Liver (tissue), 9 donors: ENCODE results near the gene CLCF1. TPM values are rescaled to one million over a fixed set of nuclear protein-coding genes. Genes with fewer than 3 reads are reported as not detected.

ENCODE experiments used
- DNase-seq: peaks from one replicate; pipeline ENCODE4 v3.0.0-alpha.2; 2017; ENCODE audit warnings: low spot score
- H3K27ac ChIP-seq, 2 donors: one replicate each; pipeline ENCODE4 v1.7.0; 2013; ENCODE audit warnings: inconsistent platforms in 2 of 2, low read length in 2 of 2, control low read depth in 1 of 2, low read depth in 1 of 2, mild to moderate bottlenecking in 1 of 2
- H3K27me3 ChIP-seq, 4 donors: one replicate each; pipeline versions ENCODE4 v1.6.1 to v1.7.0; 2013; ENCODE audit warnings: low read length in 3 of 4, inconsistent platforms in 1 of 4, mild to moderate bottlenecking in 1 of 4, moderate library complexity in 1 of 4; ENCODE audit not compliant: control insufficient read depth in 4 of 4, insufficient read depth in 4 of 4
- H3K36me3 ChIP-seq, 4 donors: one replicate each; pipeline versions ENCODE4 v1.6.1 to v1.7.0; 2013; ENCODE audit warnings: low read length in 3 of 4, mild to moderate bottlenecking in 3 of 4, low read depth in 1 of 4, moderate library complexity in 1 of 4; ENCODE audit not compliant: control insufficient read depth in 4 of 4, insufficient read depth in 3 of 4
- H3K4me1 ChIP-seq, 4 donors: one replicate each; pipeline versions ENCODE4 v1.6.1 to v1.7.0; 2013; ENCODE audit warnings: low read length in 3 of 4, mild to moderate bottlenecking in 3 of 4, moderate library complexity in 1 of 4; ENCODE audit not compliant: control insufficient read depth in 4 of 4, insufficient read depth in 4 of 4
- H3K4me3 ChIP-seq, 3 donors: one replicate each; pipeline versions ENCODE4 v1.6.1 to v1.7.0; 2013; ENCODE audit warnings: low read length in 3 of 3, control low read depth in 1 of 3, low read depth in 1 of 3, mild to moderate bottlenecking in 1 of 3
- H3K9ac ChIP-seq, 2 donors: one replicate each; pipeline ENCODE4 v1.7.0; 2013; ENCODE audit warnings: low read length in 2 of 2, mild to moderate bottlenecking in 2 of 2, moderate library complexity in 2 of 2, control low read depth in 1 of 2, low read depth in 1 of 2
- H3K9me3 ChIP-seq, 4 donors: one replicate each; pipeline versions ENCODE4 v1.6.1 to v1.7.0; 2013; ENCODE audit warnings: low read length in 3 of 4; ENCODE audit not compliant: control insufficient read depth in 4 of 4
- EGR1 ChIP-seq, 2 donors: IDR thresholded peaks; 2 replicates each; pipeline ENCODE4 v1.6.1; 2016 to 2018; ENCODE audit warnings: antibody characterized with exemption in 2 of 2, low read depth in 2 of 2
- FOXA1 ChIP-seq: IDR thresholded peaks from 2 replicates; pipeline ENCODE4 v1.6.1; 2016; ENCODE audit warnings: antibody characterized with exemption
- FOXA2 ChIP-seq: IDR thresholded peaks from 2 replicates; pipeline ENCODE4 v1.6.1; 2016; ENCODE audit warnings: antibody characterized with exemption
- GABPA ChIP-seq, 2 donors: IDR thresholded peaks in 1 of 2; conservative IDR thresholded peaks in 1 of 2; 2 replicates each; pipeline ENCODE4 v1.6.1; 2016; ENCODE audit warnings: antibody characterized with exemption in 2 of 2, mild to moderate bottlenecking in 1 of 2, moderate library complexity in 1 of 2
- HNF4A ChIP-seq, 2 donors: conservative IDR thresholded peaks; 2 replicates each; pipeline ENCODE4 v1.6.1; 2016; ENCODE audit warnings: antibody characterized with exemption in 2 of 2, mild to moderate bottlenecking in 2 of 2
- HNF4G ChIP-seq: IDR thresholded peaks from 2 replicates; pipeline ENCODE4 v1.6.1; 2016; ENCODE audit warnings: antibody characterized with exemption
- MAX ChIP-seq: IDR thresholded peaks from 2 replicates; pipeline ENCODE4 v1.6.1; 2016; ENCODE audit warnings: antibody characterized with exemption
- NR2F2 ChIP-seq: IDR thresholded peaks from 2 replicates; pipeline ENCODE4 v1.6.1; 2016; ENCODE audit warnings: antibody characterized with exemption
- RAD21 ChIP-seq, 2 donors: IDR thresholded peaks; 2 replicates each; pipeline ENCODE4 v1.6.1; 2016; ENCODE audit warnings: antibody characterized with exemption in 2 of 2, mild to moderate bottlenecking in 2 of 2
- REST ChIP-seq: IDR thresholded peaks from 2 replicates; pipeline ENCODE4 v1.6.1; 2016; ENCODE audit warnings: antibody characterized with exemption, mild to moderate bottlenecking
- RXRA ChIP-seq, 2 donors: IDR thresholded peaks; 2 replicates each; pipeline ENCODE4 v1.6.1; 2017 to 2018; ENCODE audit warnings: antibody characterized with exemption in 2 of 2, mild to moderate bottlenecking in 1 of 2
- SP1 ChIP-seq: IDR thresholded peaks from 2 replicates; pipeline ENCODE4 v1.6.1; 2018; ENCODE audit warnings: antibody characterized with exemption, mild to moderate bottlenecking
- YY1 ChIP-seq: IDR thresholded peaks from 2 replicates; pipeline ENCODE4 v1.6.1; 2016; ENCODE audit warnings: antibody characterized with exemption, mild to moderate bottlenecking
- ZBTB33 ChIP-seq: IDR thresholded peaks from 2 replicates; pipeline ENCODE4 v1.6.1; 2016; ENCODE audit warnings: antibody characterized with exemption
- WGBS: extraction: QIAGEN DNeasy Blood & Tissue Kit; methylation state at CpG from one replicate; pipeline ENCODE4 v1.1.7; 2013; 5-methylcytosine and 5-hydroxymethylcytosine counted together
- polyA plus RNA-seq, 2 donors: library from polyadenylated mRNA; stranded (reverse) in 1 of 2; unstranded in 1 of 2; fragments of 200-250 nt in 1 of 2; fragments of >200 nt in 1 of 2; fragmentation: Nextera tagmentation in 1 of 2; extraction: Ambion mirVana in 1 of 2; gene quantifications; one replicate each; pipeline versions ENCODE4 v1.2.1 to v1.2.3, GENCODE V29; 2013 to 2015
- total RNA-seq, 2 donors: library from RNA; depleted of rRNA; stranded (reverse); fragments of >200 nt; gene quantifications; one replicate each; pipeline ENCODE4 v1.2.3, GENCODE V29; 2014
- TF ChIP-seq, protein P1 (sequence below): fragments of 150-350 bp; IDR thresholded peaks from 2 replicates; pipeline ENCODE4 v1.5.1; 2017; ENCODE audit warnings: improper control_type of control experiment, low read depth, low read length; ENCODE audit not compliant: missing input control
- donor health status: healthy.
- donor health status: healthy.
- donor health status: healthy.
- donor health status: healthy.
- donor health status: healthy.

CLCF1 gene
- total and polyA plus RNA-seq, 4 donors: 0.14 to 1.8 (median 0.20) TPM

- no peaks in the 10 kb centered on the region for H3K4me1 ChIP-seq
- no peak for TF ChIP-seq FOXA1
- TF ChIP-seq YY1: no peak
- TF ChIP-seq HNF4A (conservative IDR thresholded peaks at IDR 0.05): no peak
- TF ChIP-seq NR2F2: no peak
- TF ChIP-seq SP1: no peak
- TF ChIP-seq RXRA (IDR thresholded peaks at IDR 0.05): no peak
- TF ChIP-seq GABPA (IDR thresholded peaks at IDR 0.05 in 1 of 2, conservative IDR thresholded peaks at IDR 0.05 in 1 of 2): no peak
- TF ChIP-seq FOXA2: no peak
- TF ChIP-seq, protein P1, sequence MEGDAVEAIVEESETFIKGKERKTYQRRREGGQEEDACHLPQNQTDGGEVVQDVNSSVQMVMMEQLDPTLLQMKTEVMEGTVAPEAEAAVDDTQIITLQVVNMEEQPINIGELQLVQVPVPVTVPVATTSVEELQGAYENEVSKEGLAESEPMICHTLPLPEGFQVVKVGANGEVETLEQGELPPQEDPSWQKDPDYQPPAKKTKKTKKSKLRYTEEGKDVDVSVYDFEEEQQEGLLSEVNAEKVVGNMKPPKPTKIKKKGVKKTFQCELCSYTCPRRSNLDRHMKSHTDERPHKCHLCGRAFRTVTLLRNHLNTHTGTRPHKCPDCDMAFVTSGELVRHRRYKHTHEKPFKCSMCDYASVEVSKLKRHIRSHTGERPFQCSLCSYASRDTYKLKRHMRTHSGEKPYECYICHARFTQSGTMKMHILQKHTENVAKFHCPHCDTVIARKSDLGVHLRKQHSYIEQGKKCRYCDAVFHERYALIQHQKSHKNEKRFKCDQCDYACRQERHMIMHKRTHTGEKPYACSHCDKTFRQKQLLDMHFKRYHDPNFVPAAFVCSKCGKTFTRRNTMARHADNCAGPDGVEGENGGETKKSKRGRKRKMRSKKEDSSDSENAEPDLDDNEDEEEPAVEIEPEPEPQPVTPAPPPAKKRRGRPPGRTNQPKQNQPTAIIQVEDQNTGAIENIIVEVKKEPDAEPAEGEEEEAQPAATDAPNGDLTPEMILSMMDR: no peak
- no peak for TF ChIP-seq RAD21 (IDR thresholded peaks at IDR 0.05)
- 85% methylated on average over 4 of the region's 4 CpGs for WGBS
- no peak for DNase-seq
- no peaks in the 10 kb centered on the region for H3K27me3 ChIP-seq
- H3K9ac ChIP-seq: no peak overlapping the region
- no peak overlapping the region for H3K4me3 ChIP-seq
- H3K36me3 ChIP-seq: no peaks in the 10 kb centered on the region
- H3K27ac ChIP-seq: no peak overlapping the region
- H3K9me3 ChIP-seq: no peaks in the 10 kb centered on the region
Measured at GRCh38 chr11:67344264-67344663, 29.1 kb downstream of the CLCF1 start.

DNA sequence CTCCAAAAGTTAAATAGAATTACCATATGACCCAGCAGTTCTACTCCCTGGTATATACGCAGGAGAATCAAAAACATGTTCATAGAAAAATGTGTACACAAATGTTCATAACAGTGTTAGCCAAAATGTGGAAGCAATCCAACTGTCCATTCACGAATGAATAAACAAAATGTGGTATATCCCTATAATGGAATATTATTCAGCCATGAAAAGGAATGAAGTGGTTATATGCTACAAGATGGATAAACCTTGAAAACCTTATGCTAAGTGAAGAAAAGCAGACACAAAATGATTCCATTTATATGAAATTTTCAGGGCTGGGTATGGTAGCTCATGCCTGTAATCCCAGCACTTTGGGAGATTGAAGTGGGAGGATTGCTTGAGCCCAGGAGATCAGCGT, 36.1 kb downstream of the CLCF1 start:
- 97% methylated on average over 3 of the region's 3 CpGs for WGBS
- H3K27ac ChIP-seq: no peak overlapping the region
- DNase-seq: no peak
- no peak overlapping the region for H3K4me3 ChIP-seq
- H3K4me1 ChIP-seq: no peaks in the 10 kb centered on the region
- H3K36me3 ChIP-seq: peaks cover 0 to 3% (median under 1%) of the 10 kb centered on the region in 4 donors
- no peaks in the 10 kb centered on the region for H3K9me3 ChIP-seq
- no peak overlapping the region for H3K9ac ChIP-seq
- H3K27me3 ChIP-seq: no peaks in the 10 kb centered on the region
- TF ChIP-seq ZBTB33: no peak
- no peak for TF ChIP-seq RXRA (IDR thresholded peaks at IDR 0.05)
- TF ChIP-seq SP1: no peak
- no peak for TF ChIP-seq EGR1 (IDR thresholded peaks at IDR 0.05; ENCODE audit: low read depth in 2 of 2)

DNA sequence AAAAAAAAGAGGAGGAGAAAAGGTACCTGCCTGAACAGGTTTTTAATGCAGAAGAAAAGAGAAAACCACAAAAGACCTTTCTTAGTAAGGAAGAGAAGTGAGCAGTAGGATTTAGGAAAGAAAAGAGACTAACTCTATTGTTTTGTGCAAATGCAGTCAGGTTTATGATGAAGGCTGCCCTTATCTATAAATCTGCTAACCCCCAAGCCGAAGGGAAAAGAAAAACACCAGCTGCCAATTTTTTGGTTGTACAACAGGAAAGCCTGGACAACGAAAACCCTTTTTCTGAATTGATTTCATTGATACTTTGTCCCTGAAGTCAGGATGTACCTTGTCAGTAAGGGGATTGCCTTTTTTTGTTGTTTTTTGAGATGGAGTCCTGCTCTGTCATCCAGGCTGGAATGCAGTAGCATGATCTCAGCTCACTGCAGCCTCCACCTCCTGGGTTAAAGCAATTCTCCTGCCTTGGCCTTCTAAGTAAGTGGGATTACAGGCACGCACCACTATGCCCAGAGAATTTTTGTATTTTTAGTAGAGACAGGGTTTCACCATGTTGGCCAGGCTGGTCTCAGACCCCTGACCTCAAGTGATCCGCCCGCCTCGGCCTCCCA, 41.2 kb downstream of the CLCF1 start:
- no peak for DNase-seq
- no peak overlapping the region for H3K27ac ChIP-seq
- H3K4me3 ChIP-seq: no peak overlapping the region
- 91% methylated on average over 6 of the region's 6 CpGs for WGBS
- H3K4me1 ChIP-seq: no peaks in the 10 kb centered on the region
- no peaks in the 10 kb centered on the region for H3K27me3 ChIP-seq
- peaks cover 0 to 3% (median under 1%) of the 10 kb centered on the region in 4 donors for H3K36me3 ChIP-seq
- no peak for TF ChIP-seq HNF4A (conservative IDR thresholded peaks at IDR 0.05)
- no peak for TF ChIP-seq HNF4G
- TF ChIP-seq FOXA2: no peak
- no peak for TF ChIP-seq RXRA (IDR thresholded peaks at IDR 0.05)
- TF ChIP-seq ZBTB33: no peak
- no peak for TF ChIP-seq FOXA1
- no peak for TF ChIP-seq YY1
- no peak for TF ChIP-seq REST
- no peak for TF ChIP-seq NR2F2
- TF ChIP-seq MAX: no peak
- no peak for TF ChIP-seq RAD21 (IDR thresholded peaks at IDR 0.05)
- TF ChIP-seq GABPA (IDR thresholded peaks at IDR 0.05 in 1 of 2, conservative IDR thresholded peaks at IDR 0.05 in 1 of 2): no peak
- H3K9me3 ChIP-seq: no peaks in the 10 kb centered on the region
- no peak overlapping the region for H3K9ac ChIP-seq
